ENCODE results near the gene DNAL1. TPM values are rescaled to one million over a fixed set of nuclear protein-coding genes. Genes with fewer than 3 reads are reported as not detected.

Gene DNAL1
- total and polyA plus RNA-seq, 9 donors, result 4.1 to 19.9 (median 15.8) TPM

GRCh38 chr14:73719791-73720190, 75.0 kb downstream of the DNAL1 start:
- Histone ChIP-seq H3K27me3 (no peaks in the 10 kb centered on the region), H3K36me3 (no peaks in the 10 kb centered on the region), H3K27ac (peak overlapping the region in 1 of 2 donors; percentile 79), H3K4me3 (no peak overlapping the region), H3K4me1 (ENCODE audit: insufficient read depth) (peaks cover 15% of the 10 kb centered on the region), H3K9me3 (no peaks in the 10 kb centered on the region)
- intact Hi-C loops (cut with DNase I), result loop anchor here in 1 of 4 donors (10.0 kb wide), 1 partner anchor 75 kb away; the partner anchor contains the start of gene DNAL1
- 78 to 90% (median 85%) methylated on average over 8 of the region's 8 CpGs for WGBS, 3 donors
- DNase-seq, result peak in 1 of 5 donors; percentile 31
- TF ChIP-seq POLR2A (IDR thresholded peaks at IDR 0.05) (no peak), CTCF (IDR thresholded peaks at IDR 0.05) (no peak), EP300 (IDR thresholded peaks at IDR 0.05) (no peak)

- Histone ChIP-seq H3K27ac (no peak overlapping the region), H3K36me3 (no peaks in the 10 kb centered on the region), H3K4me1 (ENCODE audit: insufficient read depth) (peaks cover 17% of the 10 kb centered on the region), H3K9me3 (no peaks in the 10 kb centered on the region), H3K27me3 (no peaks in the 10 kb centered on the region), H3K4me3 (no peak overlapping the region)
- TF ChIP-seq EP300 (IDR thresholded peaks at IDR 0.05) (no peak), CTCF (IDR thresholded peaks at IDR 0.05) (no peak), POLR2A (IDR thresholded peaks at IDR 0.05) (no peak)
- no peak for DNase-seq
- intact Hi-C loops (cut with DNase I), result no loop called here
Measured at GRCh38 chr14:73720636-73721035, 75.8 kb downstream of the DNAL1 start.

DNA sequence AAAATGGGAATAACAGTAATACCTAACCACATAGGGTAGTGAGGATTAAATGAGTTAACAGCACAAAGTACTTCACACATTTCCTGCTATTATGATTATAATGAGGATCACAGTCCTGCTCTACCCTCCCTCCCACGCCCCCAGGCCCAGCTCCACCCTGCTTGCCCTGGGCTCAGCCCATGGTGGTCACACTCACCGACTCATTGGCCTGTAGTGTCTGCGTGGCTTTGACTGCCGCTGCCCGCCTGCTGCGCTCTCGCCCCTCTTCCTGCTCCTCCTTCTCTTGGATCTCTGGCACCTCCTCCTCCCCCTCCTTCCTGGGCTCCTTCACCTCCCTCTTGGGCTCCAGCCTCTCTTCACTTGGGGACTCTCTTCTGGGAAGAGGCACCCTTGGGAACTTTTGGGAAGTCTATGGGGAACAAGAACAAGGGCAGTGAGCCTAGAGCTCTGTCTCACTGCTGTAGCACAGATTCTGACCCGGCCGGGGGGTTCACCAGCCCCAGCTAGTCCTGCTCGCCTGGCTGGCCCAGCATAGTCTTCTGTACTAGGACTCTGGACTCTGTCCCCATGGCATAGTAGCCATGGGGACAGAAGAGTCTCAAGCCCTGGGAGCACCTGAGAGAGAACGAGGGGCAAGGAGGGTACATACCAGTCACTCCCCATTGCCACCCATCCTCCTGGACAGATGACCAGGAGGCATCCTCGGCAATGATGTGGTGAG, 76.5 kb downstream of the DNAL1 start:
- no peaks in the 10 kb centered on the region for H3K36me3 ChIP-seq
- H3K4me3 ChIP-seq, result no peak overlapping the region
- peaks cover 17% of the 10 kb centered on the region for H3K4me1 ChIP-seq (ENCODE audit: insufficient read depth)
- TF ChIP-seq CTCF (IDR thresholded peaks at IDR 0.05) (no peak), EP300 (IDR thresholded peaks at IDR 0.05) (no peak), POLR2A (IDR thresholded peaks at IDR 0.05) (no peak)
- no peaks in the 10 kb centered on the region for H3K27me3 ChIP-seq
- peak in 1 of 5 donors; percentile 28 for DNase-seq
- whole genome bisulfite sequencing, 3 donors, result 73 to 80% (median 74%) methylated on average over 12 of the region's 12 CpGs
- intact Hi-C loops (cut with DNase I), result no loop called here
- H3K9me3 ChIP-seq, result no peaks in the 10 kb centered on the region
- H3K27ac ChIP-seq, result no peak overlapping the region

DNA sequence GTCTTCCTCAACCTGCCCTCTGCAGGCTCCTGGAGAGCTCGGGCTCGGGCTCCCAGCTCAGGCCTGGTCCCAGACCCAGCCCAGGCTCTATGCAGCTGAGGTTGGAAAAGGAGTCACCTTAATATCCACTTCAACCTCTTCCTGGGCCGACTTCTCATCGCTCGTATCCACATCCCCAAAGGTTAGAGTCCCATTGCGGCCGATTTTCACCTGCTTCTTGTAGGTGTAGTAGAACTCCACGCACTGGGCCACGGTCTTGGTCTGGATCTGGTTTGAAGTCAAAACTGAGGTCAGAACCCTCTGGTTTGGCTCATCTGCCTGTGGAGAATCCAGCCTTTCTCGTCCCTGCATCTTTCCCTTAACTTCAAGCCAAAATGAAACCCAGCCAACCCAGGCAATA, 77.8 kb downstream of the DNAL1 start:
- WGBS, 3 donors, result 81 to 86% (median 81%) methylated on average over 10 of the region's 10 CpGs
- H3K27me3 ChIP-seq, result no peaks in the 10 kb centered on the region
- no peak overlapping the region for H3K4me3 ChIP-seq
- intact Hi-C loops (cut with DNase I), result no loop called here
- H3K9me3 ChIP-seq, result no peaks in the 10 kb centered on the region
- TF ChIP-seq CTCF (IDR thresholded peaks at IDR 0.05), result no peak
- no peak for TF ChIP-seq POLR2A (IDR thresholded peaks at IDR 0.05)
- TF ChIP-seq EP300 (IDR thresholded peaks at IDR 0.05), result no peak
- H3K36me3 ChIP-seq, result no peaks in the 10 kb centered on the region
- peaks cover 11% of the 10 kb centered on the region for H3K4me1 ChIP-seq (ENCODE audit: insufficient read depth)
- no peak overlapping the region for H3K27ac ChIP-seq
- peak in 2 of 5 donors; percentile 20 to 36 for DNase-seq
